ENCODE data around the gene CYP4B1.

The CYP4B1 gene

DNA sequence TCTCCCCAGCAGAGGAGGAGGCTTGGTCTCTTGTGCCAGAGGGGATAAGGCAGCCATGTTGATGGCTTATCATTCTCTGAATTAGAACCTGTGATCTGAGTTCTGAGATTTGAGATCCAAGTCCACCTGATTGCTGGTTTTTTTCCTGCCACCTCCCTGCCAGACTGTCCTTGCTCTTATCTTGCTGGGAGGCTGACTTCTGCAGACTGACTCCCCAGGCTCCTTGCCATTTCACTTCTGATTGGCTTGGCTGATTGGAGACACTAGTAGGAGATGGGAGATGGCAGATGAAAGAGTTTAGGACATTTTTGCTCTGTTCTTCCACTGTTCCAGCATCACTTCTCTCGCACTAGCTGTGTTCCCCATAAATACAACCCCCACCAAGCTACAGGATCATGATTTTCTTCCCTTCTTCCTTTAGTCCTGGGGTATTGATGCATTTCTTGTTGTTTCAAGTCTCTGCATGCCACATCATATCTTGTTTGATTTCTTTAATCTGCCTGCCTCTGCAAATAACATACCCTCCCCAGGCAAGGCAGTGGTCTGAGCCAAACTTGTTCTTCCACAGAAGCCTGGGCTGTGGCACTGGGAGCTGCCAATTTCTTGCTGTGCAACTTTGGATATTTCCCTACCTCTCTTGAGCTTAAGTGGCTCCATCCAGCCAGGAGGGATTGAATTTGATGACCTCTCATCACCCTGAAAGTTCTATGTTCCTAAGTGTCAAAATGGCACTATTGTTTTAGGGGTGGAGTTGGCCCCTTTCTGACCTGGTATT is 963 bp upstream of the CYP4B1 start:
- no peak for DNase-seq

DNA sequence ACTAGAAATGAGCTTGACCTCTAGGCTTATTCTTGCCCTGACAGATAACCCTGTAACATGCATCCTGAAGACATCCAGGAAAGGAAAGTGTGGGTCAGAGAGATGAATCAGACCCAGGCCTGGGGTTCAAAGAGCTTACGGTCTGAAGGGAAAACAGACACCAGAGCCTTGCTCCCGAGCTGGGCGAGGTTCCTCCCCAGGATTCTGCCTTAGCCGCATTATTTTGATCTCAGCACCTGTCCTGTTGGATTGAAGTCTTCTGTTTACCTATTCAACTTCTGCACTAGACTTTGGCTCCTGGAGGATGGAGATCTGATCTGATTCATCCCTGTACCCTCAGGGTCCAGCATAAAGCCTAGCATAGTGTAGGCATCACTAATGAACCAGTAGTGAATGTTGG is 1.9 kb downstream of the CYP4B1 start:
- no peak for DNase-seq

DNA sequence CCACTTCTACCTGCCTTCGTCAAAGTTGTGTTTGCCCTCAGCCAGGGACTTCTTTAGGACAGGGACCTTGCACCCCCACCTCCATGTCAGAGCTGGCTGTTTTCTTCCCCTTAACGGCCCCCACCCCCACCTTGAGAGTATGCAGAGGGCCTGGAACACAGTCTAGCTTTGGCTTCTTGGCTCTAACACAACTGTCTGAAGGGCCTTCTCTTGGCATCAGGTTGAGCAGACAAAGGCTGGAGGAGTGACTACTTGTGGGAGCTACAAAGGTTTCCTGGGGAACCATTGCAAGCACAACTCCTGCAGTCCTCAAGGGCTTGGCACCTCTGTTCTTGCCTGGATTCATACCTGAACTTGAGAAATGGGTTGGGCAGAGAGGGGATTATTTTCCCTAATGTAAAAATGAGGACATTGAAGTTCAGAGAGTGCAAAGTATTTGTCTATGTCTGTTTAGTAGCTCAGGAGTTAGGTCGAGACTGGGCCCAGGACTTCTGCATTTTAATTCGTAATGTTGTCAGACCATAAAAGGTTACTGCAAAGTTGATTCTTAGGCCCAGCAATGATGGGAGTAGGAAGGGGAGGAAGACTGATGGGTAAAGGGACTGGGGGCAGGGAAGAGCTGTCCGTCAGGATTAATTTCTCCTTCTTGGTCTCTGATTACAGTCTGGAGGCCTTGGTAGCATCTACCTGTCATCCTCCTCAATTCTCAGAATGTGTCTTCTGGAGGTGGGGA is 2.6 kb downstream of the CYP4B1 start:
- no peak for DNase-seq

- no peak for DNase-seq
These were observed 3.2 kb downstream of the CYP4B1 start for GRCh38 chr1:46802081-46802480.

DNA sequence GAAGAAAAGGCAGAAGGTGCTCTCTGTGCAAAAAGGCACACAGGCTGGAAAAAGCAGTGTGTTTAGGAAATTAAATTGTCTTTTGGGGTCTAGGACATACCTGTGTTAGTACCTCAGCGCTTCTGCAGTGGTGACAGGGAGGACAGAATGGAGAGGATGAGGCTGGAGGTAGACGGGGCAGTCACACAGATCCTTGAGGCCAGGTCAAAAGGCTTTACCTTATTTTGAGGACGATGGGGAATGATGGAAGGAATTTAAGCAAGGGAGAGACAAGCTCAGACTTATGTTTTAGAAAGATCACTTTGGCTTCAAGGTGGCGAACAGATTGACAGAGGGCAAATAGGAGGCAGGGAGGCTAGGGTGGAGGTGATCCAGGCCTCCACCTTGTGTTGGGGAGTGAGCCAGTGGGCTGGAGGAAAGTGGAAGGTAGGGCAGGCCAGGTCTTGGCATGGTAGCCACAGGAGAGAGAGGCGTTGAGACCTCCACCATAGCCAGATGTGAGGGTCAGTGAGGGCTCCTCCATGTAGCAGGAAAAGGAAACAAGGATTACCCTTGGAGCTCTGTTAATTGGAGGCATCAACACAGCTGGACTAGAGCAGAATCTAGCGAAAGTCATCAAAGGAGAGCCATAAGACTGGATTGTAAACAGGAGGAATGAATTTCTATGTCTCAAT is 4.2 kb downstream of the CYP4B1 start:
- DNase-seq, result no peak

GRCh38 chr1:46804027-46804889 is 5.4 kb downstream of the CYP4B1 start:
- no peak for DNase-seq

GRCh38 chr1:46804926-46805325 is 6.1 kb downstream of the CYP4B1 start:
- no peak for DNase-seq

GRCh38 chr1:46805755-46806154 is 6.9 kb downstream of the CYP4B1 start:
- no peak for DNase-seq

DNA sequence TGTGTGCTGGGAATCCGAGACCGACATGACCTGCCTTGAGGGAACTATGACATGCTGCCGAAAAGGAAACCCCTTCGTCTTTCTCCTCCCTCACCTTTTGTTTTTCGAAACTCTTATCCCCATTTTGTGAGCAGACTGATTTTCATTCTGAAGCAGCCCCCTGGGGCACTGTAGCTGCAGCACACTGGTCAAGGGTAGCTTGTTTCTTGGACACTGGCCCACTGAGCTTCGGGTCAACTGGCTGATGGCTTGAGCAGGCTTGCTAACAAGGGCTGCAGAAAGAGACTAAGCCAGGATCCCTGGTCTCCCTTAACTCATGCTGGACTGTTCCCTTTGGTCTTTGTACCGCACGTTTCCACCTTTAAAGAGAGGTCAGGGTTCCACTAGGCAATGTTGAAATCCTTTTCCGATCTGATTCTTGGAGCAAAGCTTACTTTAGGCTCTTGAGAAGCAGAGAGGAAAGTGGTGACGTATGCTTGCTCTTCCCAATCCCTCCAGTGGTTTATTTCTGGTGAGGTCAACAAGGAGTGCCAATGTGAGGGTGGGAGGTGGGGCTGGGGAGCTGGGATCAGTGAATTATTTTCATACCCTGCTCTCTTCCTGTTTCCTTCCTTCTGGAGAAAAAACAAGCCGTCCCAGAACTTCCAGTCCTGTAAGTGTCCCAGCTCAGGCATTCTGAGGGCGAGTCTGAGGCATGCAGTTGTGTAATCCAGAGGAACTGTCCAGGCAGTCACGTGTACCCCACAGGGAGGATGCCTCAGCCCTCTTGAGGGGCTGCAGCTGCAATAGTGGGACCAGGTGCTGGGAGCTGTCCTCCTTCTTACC is 7.6 kb downstream of the CYP4B1 start:
- no peak for DNase-seq

DNA sequence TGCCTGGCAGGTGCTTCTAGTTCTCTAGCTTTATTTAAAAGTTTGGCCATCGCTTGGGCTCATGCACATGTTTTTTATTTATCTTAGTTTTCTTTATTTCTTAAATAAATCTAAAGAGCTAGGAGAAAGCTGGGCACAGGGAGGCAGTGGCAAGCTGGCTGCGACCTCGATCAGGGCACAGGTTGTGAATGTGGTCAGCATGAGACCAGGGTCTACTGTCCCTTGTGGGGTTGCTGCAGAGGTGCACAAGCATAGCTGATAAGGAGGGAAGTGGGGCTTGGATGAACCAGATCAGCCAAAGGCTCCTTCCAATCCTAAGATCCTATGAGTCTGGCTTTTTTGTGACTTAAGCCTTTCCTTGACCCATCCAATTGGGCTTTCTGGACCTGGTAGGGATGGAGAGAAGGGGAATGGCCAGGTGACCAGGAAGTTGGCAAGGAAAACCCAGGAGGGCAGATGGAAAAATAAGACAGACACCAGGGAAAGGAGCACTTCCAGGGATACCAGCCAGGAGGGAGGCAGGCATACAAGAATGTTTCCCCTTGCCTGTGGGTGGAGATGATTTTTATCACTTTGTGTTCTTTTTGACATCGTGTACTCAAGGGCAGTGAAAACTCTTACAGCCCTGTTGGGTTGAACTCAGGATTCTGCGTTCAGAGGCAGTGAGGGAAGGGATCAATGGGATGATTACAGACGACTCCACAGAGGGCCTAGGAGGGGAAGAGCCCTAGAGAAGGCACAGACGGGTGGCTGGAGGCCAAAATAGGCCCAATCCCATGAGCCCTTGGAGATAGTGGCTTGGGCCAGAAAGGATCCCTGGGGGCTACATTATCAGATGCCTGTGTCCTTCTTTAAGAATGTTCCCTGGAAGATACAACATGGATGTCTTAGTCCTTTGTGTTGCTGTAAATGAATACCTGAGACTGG is 8.5 kb downstream of the CYP4B1 start:
- no peak for DNase-seq

DNA sequence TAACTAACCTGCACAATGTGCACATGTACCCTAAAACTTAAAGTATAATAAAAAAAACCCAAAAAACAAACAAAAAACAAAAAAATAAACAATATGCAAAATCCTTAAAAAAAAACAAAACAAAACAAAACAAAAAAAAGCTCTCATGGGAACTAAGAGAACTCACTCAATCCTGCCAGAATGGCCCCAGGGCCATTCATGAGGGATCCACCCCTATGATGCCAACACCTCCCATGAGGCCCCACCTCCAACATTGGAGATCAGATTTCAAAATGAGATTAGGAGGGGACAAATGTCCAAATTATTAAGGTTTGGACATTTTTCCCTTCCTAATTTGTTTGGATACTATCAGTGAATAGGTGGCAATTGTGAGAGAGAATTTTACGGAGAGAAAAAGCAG is 10.2 kb downstream of the CYP4B1 start:
- no peak for DNase-seq

DNA sequence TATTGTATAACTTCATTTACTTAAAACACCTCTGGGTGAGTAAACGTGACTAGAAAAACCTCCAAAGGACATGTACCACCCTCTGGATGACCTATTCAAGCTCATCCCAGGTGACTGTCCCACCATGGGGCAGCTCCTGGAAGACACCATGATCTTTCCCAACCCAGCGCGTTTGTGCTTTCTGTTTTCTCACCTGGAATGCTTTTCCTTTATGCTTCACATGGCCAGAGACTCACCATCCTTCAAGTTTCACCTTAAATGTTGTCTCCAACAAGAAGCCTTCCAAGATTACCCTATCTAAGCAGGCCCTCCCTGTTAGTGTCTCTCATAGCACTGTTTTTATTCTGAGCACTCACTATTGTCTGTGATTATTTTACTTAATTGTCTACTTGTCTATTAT is 11.1 kb downstream of the CYP4B1 start:
- no peak for DNase-seq

DNA sequence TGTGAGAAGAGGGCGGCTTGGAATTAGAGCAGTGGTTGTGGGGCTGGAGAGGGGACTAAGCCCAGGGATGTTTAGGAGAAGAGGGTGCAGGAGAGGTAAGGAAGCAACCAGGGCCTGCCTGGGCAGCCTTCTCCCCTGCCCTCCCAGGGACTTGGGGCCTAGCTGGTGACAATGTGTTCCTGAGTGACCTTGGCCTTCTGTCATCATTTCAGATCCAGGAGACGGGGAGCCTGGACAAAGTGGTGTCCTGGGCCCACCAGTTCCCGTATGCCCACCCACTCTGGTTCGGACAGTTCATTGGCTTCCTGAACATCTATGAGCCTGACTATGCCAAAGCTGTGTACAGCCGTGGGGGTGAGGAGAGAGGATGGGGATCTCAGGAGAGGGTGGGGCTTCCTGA is 11.8 kb downstream of the CYP4B1 start:
- DNase-seq, result no peak

GRCh38 chr1:46811053-46811452 is 12.2 kb downstream of the CYP4B1 start:
- no peak for DNase-seq

DNA sequence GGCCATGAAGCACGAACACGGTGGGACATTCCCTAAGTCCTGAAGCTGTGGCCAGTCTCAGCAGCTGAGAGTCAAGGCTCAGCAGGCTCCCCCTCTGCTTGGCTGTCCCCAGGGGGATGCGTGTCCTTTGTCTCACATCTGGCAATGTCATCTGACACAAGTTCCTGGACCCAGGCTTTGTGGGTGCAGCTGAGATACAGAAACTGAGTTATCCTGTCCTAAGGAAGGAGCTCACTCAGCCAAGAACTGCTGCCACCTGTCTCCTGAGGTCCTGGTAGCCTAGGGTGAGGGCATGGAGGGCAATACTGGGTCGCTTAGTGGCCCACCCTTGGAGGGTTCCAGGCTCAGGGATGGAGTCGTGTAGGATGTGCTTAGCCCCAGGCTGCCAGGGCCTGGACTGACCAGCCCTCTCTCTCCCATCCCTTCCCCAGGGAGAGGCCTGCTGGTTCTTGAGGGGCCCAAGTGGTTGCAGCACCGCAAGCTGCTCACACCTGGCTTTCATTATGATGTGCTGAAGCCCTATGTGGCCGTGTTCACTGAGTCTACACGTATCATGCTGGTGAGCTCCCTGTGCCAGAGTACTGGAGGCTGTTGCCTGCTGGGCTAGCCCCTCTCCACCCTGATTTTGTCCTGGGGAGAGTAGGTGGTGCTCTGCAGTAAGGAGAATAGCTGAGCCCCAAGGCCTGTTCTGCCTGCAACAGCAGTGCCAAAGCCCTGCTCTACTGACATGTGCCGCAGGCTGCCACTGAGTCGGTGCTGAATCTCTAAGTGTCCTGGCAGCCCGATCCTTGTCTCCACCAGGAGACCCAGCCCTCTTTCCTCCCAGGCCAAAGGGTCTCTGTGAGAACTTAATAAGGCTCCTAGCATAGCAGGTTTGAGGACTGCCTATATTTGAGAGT is 13.5 kb downstream of the CYP4B1 start:
- no peak for DNase-seq

- DNase-seq, result no peak
These were observed 14.4 kb downstream of the CYP4B1 start for GRCh38 chr1:46812996-46813857.

- no peak for DNase-seq
These were observed 15.1 kb downstream of the CYP4B1 start for GRCh38 chr1:46813858-46814396.

GRCh38 chr1:46815133-46815532 is 16.3 kb downstream of the CYP4B1 start:
- no peak for DNase-seq

- DNase-seq, result no peak
These were observed 18.1 kb downstream of the CYP4B1 start for GRCh38 chr1:46816930-46817329.
